HG02571 (cell line): Measurements from ENCODE around the gene PNPLA5.

Experiments
- ATAC-seq: cut with Tn5 transposase; IDR thresholded peaks from one replicate; pipeline ENCODE4 v1.9.1; 2021; ENCODE audit warnings: mild to moderate bottlenecking, moderate library complexity; ENCODE audit not compliant: unreplicated experiment

The PNPLA5 gene

GRCh38 chr22:43855431-43855830, 36.4 kb downstream of the PNPLA5 start:
- no peak for ATAC-seq

- no peak for ATAC-seq
Measured at GRCh38 chr22:43854786-43855271, 37.0 kb downstream of the PNPLA5 start.

DNA sequence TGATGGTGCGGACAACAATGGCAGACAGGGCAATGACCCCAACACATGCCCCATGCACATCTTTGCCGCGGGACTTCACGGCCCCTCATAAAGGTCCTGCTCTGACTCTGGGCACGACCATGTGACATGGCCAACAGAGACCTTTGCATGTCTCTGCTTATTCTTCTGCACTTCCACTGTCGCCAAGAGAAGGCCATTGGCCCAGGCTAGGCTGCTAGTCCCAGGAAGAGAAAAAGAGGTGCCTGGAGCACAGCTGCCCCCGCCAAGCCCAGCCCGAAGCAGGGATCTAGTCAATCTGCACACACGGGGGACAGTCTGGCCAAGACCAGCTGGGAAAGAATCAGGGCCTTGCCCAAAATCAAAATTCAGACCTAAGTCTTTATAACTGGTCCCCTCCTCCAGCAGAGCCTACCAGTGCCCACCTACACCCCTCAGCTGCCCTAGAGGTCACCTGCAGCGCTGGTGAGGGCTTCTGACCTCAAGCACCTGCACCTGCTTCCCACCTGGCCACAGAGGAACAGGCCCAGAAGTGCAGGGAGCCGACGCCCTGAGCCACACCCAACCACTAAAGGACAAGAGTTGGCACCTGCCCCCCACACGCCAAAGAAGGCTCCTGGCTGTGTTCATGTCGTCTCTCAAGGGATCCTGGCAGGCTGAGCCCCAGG, 37.6 kb downstream of the PNPLA5 start:
- ATAC-seq, result no peak

DNA sequence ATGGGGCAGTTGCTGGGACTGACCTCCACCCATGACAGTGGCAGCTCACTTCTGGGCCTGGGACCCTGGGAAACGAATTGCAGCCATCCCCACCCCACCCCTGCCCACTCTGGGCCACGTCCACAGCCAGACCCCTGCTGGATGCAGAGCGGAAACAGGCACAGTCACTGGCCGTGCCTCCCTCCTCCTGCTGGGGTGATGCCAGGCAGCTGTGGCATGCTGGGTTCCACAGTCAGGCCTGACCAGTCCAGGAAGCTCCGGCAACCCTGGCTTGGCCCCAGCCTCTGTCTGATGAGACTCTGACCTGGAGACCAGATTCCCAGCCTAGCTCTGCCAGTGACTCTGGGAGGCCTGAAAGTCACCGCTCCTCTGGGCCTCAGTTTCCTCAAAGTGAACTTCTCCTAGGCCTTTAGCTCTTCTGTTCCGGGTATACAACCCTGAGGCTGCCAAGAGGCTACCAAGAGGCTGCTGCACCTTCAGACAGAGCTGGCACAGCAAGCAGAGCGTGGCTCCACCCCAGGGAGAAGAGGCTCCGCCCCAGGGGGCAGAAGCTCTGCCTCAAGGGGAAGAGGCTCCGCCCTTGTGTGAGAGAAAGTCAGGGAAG, 38.4 kb downstream of the PNPLA5 start:
- ATAC-seq, result no peak

DNA sequence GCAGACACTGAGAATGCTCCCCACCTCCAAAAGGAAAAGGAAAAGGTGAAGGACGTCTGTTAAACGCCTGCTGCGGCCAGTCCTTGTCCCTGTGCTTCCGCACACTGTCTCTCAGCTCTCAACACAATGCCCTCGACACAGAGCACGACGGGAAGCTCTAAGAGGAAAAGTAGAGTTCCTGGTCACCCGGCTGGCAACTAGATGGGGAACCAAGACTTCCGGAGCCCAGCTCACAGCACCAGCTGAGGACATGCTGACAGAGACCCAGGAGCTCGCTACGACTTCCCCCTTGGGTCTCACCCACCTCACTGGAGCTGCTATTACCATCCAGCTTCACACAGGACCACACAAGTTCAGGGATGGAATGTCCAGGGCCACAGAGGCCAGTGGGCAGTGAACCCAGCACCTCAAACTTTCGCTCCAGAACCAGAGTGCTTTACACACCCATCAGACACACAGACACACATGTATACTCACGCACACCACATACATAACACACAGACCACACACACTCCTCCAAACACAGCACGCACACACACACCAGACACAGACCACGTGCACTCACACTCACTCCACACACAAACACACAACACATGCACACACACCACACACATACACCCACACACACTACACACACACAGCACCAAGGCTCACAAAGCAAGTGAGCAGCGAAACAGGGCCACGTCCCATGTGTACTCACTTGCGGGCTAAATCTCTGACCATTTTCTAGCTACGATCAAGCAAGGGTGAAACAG, 39.1 kb downstream of the PNPLA5 start:
- ATAC-seq, result no peak

GRCh38 chr22:43851979-43852307, 39.9 kb downstream of the PNPLA5 start:
- no peak for ATAC-seq

GRCh38 chr22:43851058-43851978, 40.5 kb downstream of the PNPLA5 start:
- no peak for ATAC-seq

DNA sequence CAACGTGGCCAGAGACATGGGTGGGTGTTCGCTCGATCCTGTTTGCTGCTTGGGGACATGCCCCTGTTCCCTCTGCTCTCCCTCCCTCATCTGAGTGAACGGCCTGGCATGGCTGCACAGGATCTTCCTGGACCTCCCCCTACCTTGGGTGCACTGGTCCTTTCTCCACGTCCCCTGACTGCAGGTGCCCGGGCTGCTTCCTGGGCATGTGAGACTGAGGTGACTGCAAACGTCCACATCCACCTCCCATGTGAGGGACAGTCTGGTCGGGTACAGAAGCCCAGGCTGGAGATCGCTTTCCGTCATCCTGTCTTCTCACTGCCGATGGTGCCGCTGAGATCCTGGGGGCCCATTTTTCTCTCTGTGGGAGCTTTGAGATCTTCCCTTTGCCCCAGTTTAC, 41.3 kb downstream of the PNPLA5 start:
- ATAC-seq, result no peak

- ATAC-seq, result no peak
Measured at GRCh38 chr22:43849731-43850130, 42.1 kb downstream of the PNPLA5 start.

DNA sequence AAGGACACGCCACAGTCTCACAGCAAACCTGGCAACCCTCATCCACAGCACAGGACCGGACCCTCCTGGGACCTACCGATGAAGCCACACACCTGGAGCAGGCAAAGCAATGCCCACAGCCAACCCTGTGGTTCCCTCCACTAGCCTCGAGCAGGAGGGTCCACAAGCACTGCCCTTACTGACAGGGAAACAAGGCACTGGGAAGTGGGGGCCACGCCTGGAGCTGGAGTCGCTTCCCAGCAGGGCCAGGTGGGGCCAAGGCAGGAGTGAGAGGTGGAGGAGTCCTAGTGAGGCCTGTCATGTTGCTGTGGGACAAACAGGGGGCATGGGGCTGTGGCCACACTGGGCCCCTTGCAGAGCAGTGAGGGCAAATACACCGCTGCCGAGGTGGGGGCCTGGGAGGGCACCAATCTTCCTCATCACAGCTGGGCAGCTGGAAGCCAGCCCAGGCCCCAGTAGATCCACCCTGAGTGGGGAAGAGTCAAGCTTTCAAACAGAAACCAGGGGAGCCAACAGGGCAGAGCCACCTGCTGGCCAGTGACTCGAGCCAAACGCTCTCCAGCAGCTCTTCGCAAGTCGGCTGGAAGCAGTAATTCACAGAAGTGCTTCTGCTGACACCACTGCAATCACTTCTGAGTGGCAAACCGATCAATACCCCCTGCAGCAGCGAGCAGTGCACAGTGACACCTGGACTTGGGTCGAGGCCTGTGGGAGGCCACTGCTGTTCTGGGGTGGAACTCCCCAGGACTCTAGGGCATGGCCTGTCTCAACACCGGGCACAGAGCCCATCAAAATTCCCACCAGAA, 43.2 kb downstream of the PNPLA5 start:
- no peak for ATAC-seq

DNA sequence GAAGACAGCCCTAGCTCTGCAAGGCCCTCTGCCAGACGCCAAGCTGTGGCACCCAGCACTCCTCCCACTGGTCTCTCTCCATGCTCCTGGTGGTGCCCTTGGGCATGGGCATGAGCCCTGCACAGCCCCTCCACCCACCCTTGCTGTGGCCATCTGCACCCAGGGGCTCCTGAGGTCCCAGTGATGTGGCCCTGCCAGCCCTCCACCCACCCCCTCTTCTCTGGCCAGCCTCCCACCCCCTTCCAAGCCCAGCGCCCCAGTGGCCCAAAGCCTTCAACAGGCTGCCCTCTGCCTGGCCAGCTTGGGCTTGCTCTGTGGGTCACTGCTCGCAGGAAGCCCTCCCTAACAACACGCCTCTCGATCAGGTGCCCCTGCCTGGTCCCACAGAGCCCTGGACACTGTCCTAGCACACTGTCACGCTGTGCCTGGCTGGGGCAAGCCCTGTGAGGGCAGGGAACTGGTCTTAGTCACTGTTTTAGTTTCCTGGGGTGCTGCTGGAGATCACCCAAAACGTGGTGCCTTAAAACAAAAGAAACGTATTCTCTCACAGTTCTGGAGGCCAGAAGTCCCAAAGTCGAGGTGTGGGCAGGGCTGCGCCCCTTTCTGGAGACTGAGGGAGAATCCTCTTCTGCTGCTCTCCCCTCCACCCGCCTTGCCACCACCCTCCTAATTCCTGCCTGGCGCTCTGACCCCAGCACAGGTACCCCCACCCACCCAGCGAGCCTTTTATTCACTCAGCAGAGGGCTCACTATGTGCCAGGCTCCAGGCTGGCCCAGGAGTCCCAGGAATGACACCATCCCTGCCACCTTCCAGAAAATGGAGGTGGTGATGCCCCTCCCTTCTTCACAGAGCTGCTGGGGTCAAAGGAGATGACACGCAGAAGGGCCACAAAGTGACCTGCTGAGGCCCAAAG, 44.2 kb downstream of the PNPLA5 start:
- no peak for ATAC-seq

DNA sequence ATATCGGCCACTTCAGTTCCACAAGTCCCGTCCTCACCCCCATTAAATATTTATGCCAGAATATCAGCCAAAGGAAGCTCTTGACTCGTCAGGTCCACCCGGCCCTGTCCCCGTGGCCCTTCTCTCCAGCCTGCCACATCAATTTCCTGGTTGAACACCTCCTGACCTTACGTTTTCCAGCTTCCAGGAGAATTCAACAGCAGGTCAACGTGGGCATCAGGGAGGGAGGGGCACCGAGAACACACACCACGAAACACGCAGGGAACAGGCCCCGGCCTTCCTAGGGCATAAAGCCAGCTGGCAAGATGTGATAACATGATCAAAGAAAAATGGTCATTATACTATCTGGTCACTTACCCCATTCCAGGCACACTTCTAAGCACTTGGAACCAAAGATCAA, 44.8 kb downstream of the PNPLA5 start:
- ATAC-seq, result no peak

- no peak for ATAC-seq
Measured at GRCh38 chr22:43845981-43846380, 45.8 kb downstream of the PNPLA5 start.

DNA sequence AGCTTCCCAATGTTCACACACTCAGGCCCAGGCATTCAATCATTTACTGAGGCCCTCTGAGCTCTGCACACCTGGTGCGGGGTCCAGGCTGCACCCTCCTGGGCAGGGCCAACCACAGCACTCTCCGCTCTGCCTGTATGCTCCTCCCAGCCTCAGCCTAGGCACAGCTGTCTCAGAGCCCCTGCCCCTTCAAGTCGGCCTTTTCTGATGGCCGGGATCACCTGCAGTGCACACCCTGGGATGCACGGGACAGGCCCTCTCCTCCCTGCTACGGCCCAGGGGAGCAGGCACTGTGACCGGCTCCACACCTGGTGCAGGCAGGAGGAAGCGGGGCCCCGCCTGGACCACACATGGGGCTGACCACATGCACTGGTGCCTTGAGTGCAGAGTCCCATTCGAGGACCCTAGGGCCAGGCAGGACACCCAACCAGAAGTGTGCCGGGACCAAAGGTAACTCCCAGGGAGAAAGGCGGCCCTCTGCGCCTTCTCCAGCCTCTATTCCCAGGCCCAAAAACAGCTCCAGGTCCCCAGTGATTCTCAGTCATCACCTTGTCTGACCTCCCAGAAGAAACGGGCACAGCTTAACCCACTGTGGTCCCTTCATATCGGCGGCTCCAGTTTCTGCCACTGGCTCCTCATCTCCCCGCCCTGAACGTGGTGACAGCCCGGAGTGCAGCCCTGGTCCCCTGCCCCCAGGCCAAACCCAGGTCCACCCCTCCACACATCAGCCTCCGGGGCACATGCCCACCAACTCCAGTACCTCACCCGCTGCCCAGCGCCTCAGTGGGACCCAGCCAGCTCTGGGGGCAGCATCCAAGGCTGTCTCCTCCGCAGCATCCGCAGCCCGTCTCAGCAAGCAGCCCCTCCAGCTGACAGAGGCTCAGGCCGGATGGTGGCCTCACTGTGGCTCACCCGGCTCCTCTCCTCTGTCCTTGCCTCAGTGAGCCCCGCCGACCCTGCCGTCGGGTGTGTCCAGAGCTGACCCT, 47.0 kb downstream of the PNPLA5 start:
- ATAC-seq, result no peak

GRCh38 chr22:43843783-43844530, 47.9 kb downstream of the PNPLA5 start:
- ATAC-seq, result no peak

GRCh38 chr22:43841742-43842141, 50.1 kb downstream of the PNPLA5 start:
- ATAC-seq, result no peak

GRCh38 chr22:43840851-43841250, 51.0 kb downstream of the PNPLA5 start:
- no peak for ATAC-seq
